ENCODE results near the gene TRIM63. TPM values are rescaled to one million over a fixed set of nuclear protein-coding genes. Genes with fewer than 3 reads are reported as not detected.

The TRIM63 gene
- total RNA-seq, 1 experiment from 2014 or later: not detected

- H3K27ac ChIP-seq (ENCODE audit: low read length): no peak overlapping the region
- in situ Hi-C loops (cut with HindIII; ENCODE audit: low pct_unique_long_range_greater_than_20kb, low sequenced_read_pairs) (no loop called here), intact Hi-C loops (cut with micrococcal nuclease; ENCODE audit: unreplicated experiment) (no loop called here)
Measured at GRCh38 chr1:26078286-26079177, 11.1 kb upstream of the TRIM63 start.

More at GRCh38 chr1:26078286-26079177, 11.1 kb upstream of the TRIM63 start:
- ATAC-seq (no peak), DNase-seq (ENCODE audit: low read depth, low spot score) (no peak)
- CTCF ChIA-PET: interaction anchor here (0.5 kb wide), 1 partner anchor 41 kb away, joined by 4 read pairs; no protein-coding TSS in a partner anchor
- POLR2A ChIA-PET: interaction anchor here (0.5 to 0.7 kb wide), 2 partner anchors 11 to 109 kb away, joined by 3 to 12 read pairs; no protein-coding TSS in a partner anchor
- no peak for TF ChIP-seq POLR2AphosphoS5 (IDR thresholded peaks at IDR 0.05; ENCODE audit: low read depth, low read length)
- no peak for TF ChIP-seq CTCF (IDR thresholded peaks at IDR 0.05)
- no peak for TF ChIP-seq TCF7L2 (IDR thresholded peaks at IDR 0.05; ENCODE audit: low read depth, low read length)
- TF ChIP-seq SIN3A (IDR thresholded peaks at IDR 0.05; ENCODE audit: borderline replicate concordance, insufficient read depth, low read depth, low read length): no peak
- no peak for TF ChIP-seq REST (IDR thresholded peaks at IDR 0.05; ENCODE audit: insufficient read depth in 1 of 2, low read depth in 2 of 2, low read length in 1 of 2)
- no TSS peak for BruUV-seq (replicated peaks)
- Histone ChIP-seq H3K9me3 (ENCODE audit: control insufficient read depth, insufficient read depth, low read depth, low read length) (no peaks in the 10 kb centered on the region), H3K4me3 (ENCODE audit: low read depth in 2 of 2, low read length in 2 of 2) (no peak overlapping the region), H3K36me3 (ENCODE audit: control insufficient read depth, insufficient read depth, low read length) (no peaks in the 10 kb centered on the region), H3K4me1 (ENCODE audit: control insufficient read depth, insufficient read depth, low read length) (no peaks in the 10 kb centered on the region), H3K27me3 (ENCODE audit: control insufficient read depth, insufficient read depth, low read length) (no peaks in the 10 kb centered on the region; the same call in 1 of the 2 replicates)

Measured in Panc1 (cell line).